ENCODE measurements around the gene C1QC.

DNA sequence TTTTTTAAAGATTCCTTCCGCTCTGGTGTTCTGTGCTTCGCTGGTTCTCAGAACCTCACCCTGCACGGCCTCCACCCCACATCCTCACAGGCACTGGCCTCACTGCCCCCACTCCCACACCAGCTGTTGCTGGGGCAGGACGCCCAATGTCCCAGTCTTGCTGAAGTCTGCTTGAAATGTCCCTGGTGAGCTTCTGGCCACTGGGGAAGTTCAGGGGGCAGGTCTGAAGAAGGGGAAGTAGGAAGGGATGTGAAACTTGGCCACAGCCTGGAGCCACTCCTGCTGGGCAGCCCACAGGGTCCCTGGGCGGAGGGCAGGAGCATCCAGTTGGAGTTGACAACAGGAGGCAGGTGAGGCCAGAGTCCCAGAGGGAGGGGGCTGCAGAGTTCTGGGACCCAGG, 7.1 kb upstream of the C1QC start, which contains the start of gene C1QA:
- no peak for TF ChIP-seq POLR2A (IDR thresholded peaks at IDR 0.05; ENCODE audit: borderline replicate concordance, extremely low read depth, insufficient read depth, insufficient read length)
- TF ChIP-seq, protein P1, sequence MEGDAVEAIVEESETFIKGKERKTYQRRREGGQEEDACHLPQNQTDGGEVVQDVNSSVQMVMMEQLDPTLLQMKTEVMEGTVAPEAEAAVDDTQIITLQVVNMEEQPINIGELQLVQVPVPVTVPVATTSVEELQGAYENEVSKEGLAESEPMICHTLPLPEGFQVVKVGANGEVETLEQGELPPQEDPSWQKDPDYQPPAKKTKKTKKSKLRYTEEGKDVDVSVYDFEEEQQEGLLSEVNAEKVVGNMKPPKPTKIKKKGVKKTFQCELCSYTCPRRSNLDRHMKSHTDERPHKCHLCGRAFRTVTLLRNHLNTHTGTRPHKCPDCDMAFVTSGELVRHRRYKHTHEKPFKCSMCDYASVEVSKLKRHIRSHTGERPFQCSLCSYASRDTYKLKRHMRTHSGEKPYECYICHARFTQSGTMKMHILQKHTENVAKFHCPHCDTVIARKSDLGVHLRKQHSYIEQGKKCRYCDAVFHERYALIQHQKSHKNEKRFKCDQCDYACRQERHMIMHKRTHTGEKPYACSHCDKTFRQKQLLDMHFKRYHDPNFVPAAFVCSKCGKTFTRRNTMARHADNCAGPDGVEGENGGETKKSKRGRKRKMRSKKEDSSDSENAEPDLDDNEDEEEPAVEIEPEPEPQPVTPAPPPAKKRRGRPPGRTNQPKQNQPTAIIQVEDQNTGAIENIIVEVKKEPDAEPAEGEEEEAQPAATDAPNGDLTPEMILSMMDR (IDR thresholded peaks at IDR 0.05 in 2 of 3, conservative IDR thresholded peaks at IDR 0.05 in 1 of 3; ENCODE audit: borderline replicate concordance in 1 of 3, insufficient read depth in 1 of 3, low read depth in 2 of 3, low read length in 2 of 3): no peak
- TF ChIP-seq EZH2 (IDR thresholded peaks at IDR 0.05): no peak
- no peak for TF ChIP-seq ZNF274 (IDR thresholded peaks at IDR 0.05; ENCODE audit: low read depth, low read length)
- TF ChIP-seq POLR2AphosphoS5 (IDR thresholded peaks at IDR 0.05; ENCODE audit: low read depth, low read length): no peak
- TF ChIP-seq, protein P2, sequence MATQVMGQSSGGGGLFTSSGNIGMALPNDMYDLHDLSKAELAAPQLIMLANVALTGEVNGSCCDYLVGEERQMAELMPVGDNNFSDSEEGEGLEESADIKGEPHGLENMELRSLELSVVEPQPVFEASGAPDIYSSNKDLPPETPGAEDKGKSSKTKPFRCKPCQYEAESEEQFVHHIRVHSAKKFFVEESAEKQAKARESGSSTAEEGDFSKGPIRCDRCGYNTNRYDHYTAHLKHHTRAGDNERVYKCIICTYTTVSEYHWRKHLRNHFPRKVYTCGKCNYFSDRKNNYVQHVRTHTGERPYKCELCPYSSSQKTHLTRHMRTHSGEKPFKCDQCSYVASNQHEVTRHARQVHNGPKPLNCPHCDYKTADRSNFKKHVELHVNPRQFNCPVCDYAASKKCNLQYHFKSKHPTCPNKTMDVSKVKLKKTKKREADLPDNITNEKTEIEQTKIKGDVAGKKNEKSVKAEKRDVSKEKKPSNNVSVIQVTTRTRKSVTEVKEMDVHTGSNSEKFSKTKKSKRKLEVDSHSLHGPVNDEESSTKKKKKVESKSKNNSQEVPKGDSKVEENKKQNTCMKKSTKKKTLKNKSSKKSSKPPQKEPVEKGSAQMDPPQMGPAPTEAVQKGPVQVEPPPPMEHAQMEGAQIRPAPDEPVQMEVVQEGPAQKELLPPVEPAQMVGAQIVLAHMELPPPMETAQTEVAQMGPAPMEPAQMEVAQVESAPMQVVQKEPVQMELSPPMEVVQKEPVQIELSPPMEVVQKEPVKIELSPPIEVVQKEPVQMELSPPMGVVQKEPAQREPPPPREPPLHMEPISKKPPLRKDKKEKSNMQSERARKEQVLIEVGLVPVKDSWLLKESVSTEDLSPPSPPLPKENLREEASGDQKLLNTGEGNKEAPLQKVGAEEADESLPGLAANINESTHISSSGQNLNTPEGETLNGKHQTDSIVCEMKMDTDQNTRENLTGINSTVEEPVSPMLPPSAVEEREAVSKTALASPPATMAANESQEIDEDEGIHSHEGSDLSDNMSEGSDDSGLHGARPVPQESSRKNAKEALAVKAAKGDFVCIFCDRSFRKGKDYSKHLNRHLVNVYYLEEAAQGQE (IDR thresholded peaks at IDR 0.05; ENCODE audit: low read depth): no peak
